HepG2 (cell line): Measurements from ENCODE around the gene BEST2. TPM values are rescaled to one million over a fixed set of nuclear protein-coding genes. Genes with fewer than 3 reads are reported as not detected.

Experiments used
- ATF1 ChIP-seq: IDR thresholded peaks from 2 replicates; pipeline ENCODE4 v1.6.1; 2016; ENCODE audit warnings: mild to moderate bottlenecking, control low read depth
- ESRRA ChIP-seq: sonication (generic); formaldehyde crosslinking; IDR thresholded peaks from 2 replicates; pipeline ENCODE4 v1.5.1; 2020; ENCODE audit warnings: mild to moderate bottlenecking, low read depth, missing genetic modification reagents
- FOXK2 ChIP-seq: fragments of 450-650 bp; IDR thresholded peaks from 2 replicates; pipeline ENCODE4 v1.6.1; 2016
- HDAC6 ChIP-seq: fragments of 200-600 bp; sonication (generic); IDR thresholded peaks from 2 replicates; pipeline ENCODE4 v1.7.0; 2017; ENCODE audit warnings: mild to moderate bottlenecking, antibody characterized with exemption, low read length, low read depth
- MYNN ChIP-seq: sonication (generic); formaldehyde crosslinking; IDR thresholded peaks from 2 replicates; pipeline ENCODE4 v1.4.0; 2020; ENCODE audit warnings: mild to moderate bottlenecking, low read depth, missing genetic modification reagents
- RARA ChIP-seq: IDR thresholded peaks from 2 replicates; pipeline ENCODE4 v1.6.1; 2016; ENCODE audit warnings: missing genetic modification reagents, missing compliant biosample characterization
- SALL1 ChIP-seq: sonication (generic); formaldehyde crosslinking; IDR thresholded peaks from 2 replicates; pipeline ENCODE4 v1.8.0; 2022; ENCODE audit warnings: mild to moderate bottlenecking, missing genetic modification reagents
- SRSF4 ChIP-seq: fragments of 200-400 bp; formaldehyde crosslinking; IDR thresholded peaks from one replicate; pipeline ENCODE4 v1.6.1; 2018; ENCODE audit warnings: mild to moderate bottlenecking, low read depth, low read length, moderate library complexity; ENCODE audit not compliant: poor library complexity, severe bottlenecking
- TBX3 ChIP-seq: fragments of 450-650 bp; IDR thresholded peaks from 2 replicates; pipeline ENCODE4 v1.6.1; 2017; ENCODE audit warnings: antibody characterized with exemption, mild to moderate bottlenecking, inconsistent platforms, borderline replicate concordance
- ZKSCAN1 ChIP-seq: fragments of 150-350 bp; IDR thresholded peaks from 2 replicates; pipeline ENCODE4 v1.6.1; 2014; ENCODE audit warnings: low read length
- ZNF253 ChIP-seq: sonication (generic); formaldehyde crosslinking; IDR thresholded peaks from 2 replicates; pipeline ENCODE4 v1.8.0; 2022; ENCODE audit warnings: mild to moderate bottlenecking, missing genetic modification reagents, borderline replicate concordance
- ZNF362 ChIP-seq: sonication (generic); formaldehyde crosslinking; IDR thresholded peaks from 2 replicates; pipeline ENCODE4 v1.4.0; 2020; ENCODE audit warnings: missing genetic modification reagents, mild to moderate bottlenecking, borderline replicate concordance
- ZNF670 ChIP-seq: sonication (generic); formaldehyde crosslinking; IDR thresholded peaks from 2 replicates; pipeline ENCODE4 v1.8.0; 2022; ENCODE audit warnings: mild to moderate bottlenecking, missing genetic modification reagents, borderline replicate concordance
- ZNF737 ChIP-seq: sonication (generic); formaldehyde crosslinking; IDR thresholded peaks from 2 replicates; pipeline ENCODE4 v1.5.0; 2020; ENCODE audit warnings: missing genetic modification reagents, mild to moderate bottlenecking, borderline replicate concordance
- ZNF772 ChIP-seq: sonication (generic); formaldehyde crosslinking; IDR thresholded peaks from 2 replicates; pipeline ENCODE4 v1.5.0; 2020; ENCODE audit warnings: mild to moderate bottlenecking, missing genetic modification reagents
- polyA plus RNA-seq, 8 experiments: library from polyadenylated mRNA; depleted of rRNA in 3 of 8; stranded (reverse) in 7 of 8; unstranded in 1 of 8; fragments of >200 nt; fragmentation: Illumina TruSeq in 4 of 8; extraction: Trizol in 4 of 8; gene quantifications; 2 replicates each; pipeline versions ENCODE4 v1.2.1 to v1.2.3, GENCODE V29; 2011 to 2016; ENCODE audit warnings: low read depth in 4 of 8, missing spikeins in 1 of 8, mixed read lengths in 1 of 8; ENCODE audit not compliant: insufficient read depth in 1 of 8
- total RNA-seq, 5 experiments: library from RNA; depleted of rRNA; stranded (reverse); fragments of >200 nt; fragmentation: Illumina TruSeq; extraction: Trizol; gene quantifications; 2 replicates each; pipeline ENCODE4 v1.2.3, GENCODE V29; 2016; ENCODE audit warnings: low read depth in 1 of 5
- TF ChIP-seq, protein P1 (sequence below), 2 experiments: sonication (generic) in 1 of 2; formaldehyde crosslinking in 1 of 2; IDR thresholded peaks; 2 replicates each; pipeline versions ENCODE4 v1.6.1 to v1.9.0; 2014 to 2022; ENCODE audit warnings: antibody characterized with exemption in 1 of 2, borderline replicate concordance in 1 of 2, inconsistent platforms in 1 of 2, low read depth in 1 of 2, missing genetic modification reagents in 1 of 2
- TF ChIP-seq, protein P2 (sequence below): sonication (generic); formaldehyde crosslinking; IDR thresholded peaks from 2 replicates; pipeline ENCODE4 v1.4.0; 2020; ENCODE audit warnings: missing genetic modification reagents
- TF ChIP-seq, protein P3 (sequence below): sonication (generic); formaldehyde crosslinking; IDR thresholded peaks from 2 replicates; pipeline ENCODE4 v1.4.0; 2020; ENCODE audit warnings: missing genetic modification reagents
- TF ChIP-seq, protein P4 (sequence below): sonication (generic); formaldehyde crosslinking; IDR thresholded peaks from 2 replicates; pipeline ENCODE4 v1.5.0; 2020; ENCODE audit warnings: missing genetic modification reagents, mild to moderate bottlenecking, borderline replicate concordance

BEST2 gene
- total and polyA plus RNA-seq, 2 of the 13 experiments (the other 11 are each of a cell fraction or from before 2014, with no cell fraction given): not detected

DNA sequence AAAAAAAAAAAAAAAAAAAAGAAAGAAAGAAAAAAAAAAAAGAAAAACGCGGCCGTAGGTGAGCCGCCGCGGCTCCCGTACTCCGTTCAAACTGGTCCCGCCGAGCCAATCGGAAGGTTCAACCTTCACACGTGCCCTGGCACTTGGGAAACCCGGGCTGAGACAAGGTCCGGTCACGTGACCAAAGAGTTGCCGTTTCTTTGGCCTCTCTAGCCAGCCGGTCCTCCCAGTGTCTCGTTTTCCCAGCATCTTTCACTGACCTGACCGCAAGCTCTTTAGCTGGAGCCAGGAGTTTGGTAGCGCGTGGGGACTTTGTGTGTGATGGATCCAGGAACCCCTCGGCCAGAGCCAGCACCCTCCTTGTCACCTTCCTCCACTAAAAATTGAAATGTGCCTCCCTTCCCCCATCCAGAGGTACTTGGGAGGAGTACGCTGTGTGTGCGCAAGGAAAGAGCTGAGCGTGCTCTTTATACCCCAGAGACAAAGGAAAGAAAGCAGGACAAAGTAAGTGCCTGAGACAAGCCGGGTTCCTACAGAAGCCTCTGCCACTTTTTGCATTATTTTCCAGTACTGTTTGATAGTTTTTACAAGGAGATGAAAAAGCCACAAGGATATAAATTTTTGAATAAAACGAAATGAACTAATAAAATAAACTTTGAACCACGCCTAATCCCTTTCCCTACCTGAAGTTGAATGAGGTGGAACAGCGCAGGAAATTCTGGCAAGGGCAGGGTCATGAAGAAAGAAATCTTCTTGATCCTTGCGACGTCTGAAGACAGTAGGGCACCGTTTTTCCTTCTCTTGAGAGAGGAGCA, 28.8 kb upstream of the BEST2 start (continued):
- TF ChIP-seq, protein P1, sequence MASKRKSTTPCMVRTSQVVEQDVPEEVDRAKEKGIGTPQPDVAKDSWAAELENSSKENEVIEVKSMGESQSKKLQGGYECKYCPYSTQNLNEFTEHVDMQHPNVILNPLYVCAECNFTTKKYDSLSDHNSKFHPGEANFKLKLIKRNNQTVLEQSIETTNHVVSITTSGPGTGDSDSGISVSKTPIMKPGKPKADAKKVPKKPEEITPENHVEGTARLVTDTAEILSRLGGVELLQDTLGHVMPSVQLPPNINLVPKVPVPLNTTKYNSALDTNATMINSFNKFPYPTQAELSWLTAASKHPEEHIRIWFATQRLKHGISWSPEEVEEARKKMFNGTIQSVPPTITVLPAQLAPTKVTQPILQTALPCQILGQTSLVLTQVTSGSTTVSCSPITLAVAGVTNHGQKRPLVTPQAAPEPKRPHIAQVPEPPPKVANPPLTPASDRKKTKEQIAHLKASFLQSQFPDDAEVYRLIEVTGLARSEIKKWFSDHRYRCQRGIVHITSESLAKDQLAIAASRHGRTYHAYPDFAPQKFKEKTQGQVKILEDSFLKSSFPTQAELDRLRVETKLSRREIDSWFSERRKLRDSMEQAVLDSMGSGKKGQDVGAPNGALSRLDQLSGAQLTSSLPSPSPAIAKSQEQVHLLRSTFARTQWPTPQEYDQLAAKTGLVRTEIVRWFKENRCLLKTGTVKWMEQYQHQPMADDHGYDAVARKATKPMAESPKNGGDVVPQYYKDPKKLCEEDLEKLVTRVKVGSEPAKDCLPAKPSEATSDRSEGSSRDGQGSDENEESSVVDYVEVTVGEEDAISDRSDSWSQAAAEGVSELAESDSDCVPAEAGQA (IDR thresholded peaks at IDR 0.05; ENCODE audit: low read depth): 0 out of 2 replicates have a peak, but pooled peaks have one; percentile 65
- TF ChIP-seq, protein P1 (CRISPR knock-in tag; IDR thresholded peaks at IDR 0.05; ENCODE audit: borderline replicate concordance): no peak
- TF ChIP-seq ZNF362 (peak; percentile 97), ZNF737 (no peak), ZNF670 (CRISPR knock-in tag) (no peak), FOXK2 (peak; percentile 39; the same call in 1 of the 2 replicates), ZNF253 (CRISPR knock-in tag) (no peak), ZNF772 (CRISPR knock-in tag) (no peak), MYNN (CRISPR knock-in tag) (no peak), ESRRA (CRISPR knock-in tag) (no peak), SRSF4 (no peak), SALL1 (CRISPR knock-in tag) (peak; percentile 71), ZKSCAN1 (no peak), HDAC6 (no peak), RARA (0 out of 2 replicates have a peak, but pooled peaks have one; percentile 10), TBX3 (peak; percentile 49; the same call in 1 of the 2 replicates), ATF1 (CRISPR knock-in tag) (peak; percentile 53; the same call in 1 of the 2 replicates)
- TF ChIP-seq, protein P2, sequence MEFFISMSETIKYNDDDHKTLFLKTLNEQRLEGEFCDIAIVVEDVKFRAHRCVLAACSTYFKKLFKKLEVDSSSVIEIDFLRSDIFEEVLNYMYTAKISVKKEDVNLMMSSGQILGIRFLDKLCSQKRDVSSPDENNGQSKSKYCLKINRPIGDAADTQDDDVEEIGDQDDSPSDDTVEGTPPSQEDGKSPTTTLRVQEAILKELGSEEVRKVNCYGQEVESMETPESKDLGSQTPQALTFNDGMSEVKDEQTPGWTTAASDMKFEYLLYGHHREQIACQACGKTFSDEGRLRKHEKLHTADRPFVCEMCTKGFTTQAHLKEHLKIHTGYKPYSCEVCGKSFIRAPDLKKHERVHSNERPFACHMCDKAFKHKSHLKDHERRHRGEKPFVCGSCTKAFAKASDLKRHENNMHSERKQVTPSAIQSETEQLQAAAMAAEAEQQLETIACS (CRISPR knock-in tag): peak; percentile 51; the same call in 1 of the 2 replicates
- TF ChIP-seq, protein P3, sequence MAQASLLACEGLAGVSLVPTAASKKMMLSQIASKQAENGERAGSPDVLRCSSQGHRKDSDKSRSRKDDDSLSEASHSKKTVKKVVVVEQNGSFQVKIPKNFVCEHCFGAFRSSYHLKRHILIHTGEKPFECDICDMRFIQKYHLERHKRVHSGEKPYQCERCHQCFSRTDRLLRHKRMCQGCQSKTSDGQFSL: no peak
- TF ChIP-seq, protein P4, sequence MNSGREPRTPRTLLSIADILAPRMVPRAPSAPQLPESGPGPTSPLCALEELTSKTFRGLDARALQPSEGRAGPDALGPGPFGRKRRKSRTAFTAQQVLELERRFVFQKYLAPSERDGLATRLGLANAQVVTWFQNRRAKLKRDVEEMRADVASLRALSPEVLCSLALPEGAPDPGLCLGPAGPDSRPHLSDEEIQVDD (CRISPR knock-in tag): no peak
